ENCODE measurements around the gene TLE1.

TLE1 gene

DNA sequence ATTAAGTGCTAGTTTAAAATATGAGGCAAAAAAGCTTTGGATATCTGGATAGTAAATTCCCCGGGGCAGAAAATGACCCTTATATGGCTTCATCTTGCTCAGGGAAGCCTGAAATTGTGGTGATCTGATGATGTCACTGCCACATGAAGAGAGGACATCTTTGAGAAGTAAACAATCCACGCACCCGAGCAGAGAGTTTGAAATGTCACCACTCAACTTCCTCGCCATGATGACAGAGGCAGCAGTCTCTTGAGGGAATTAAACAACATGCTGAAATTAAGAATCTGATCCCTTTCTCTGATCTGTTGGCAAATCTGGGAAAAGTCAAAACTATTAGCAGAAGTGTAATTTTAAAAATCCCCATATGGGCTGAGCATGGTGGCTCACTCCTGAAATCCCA lies 110.0 kb downstream of the TLE1 start:
- DNase-seq (ENCODE audit: low read depth in 2 of 2, low spot score in 1 of 2): no peak

DNA sequence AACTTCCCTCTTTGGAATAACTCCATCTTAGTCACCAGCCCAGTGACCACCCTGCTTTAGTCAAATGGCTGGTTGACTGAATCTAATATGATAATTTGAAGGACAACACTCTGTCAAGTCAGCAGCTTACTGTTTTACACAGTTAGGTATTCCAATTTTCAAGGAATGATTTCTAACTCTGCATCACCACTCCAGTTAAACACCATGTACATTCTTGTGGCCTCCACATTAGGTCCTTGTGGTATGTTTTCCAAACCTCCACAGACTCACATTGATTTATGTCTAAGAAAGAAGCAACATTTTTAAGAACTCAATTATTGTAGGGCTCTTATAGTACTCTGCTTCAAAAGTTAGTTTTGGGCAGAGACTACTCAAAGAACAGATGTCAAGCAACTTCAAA lies 110.7 kb downstream of the TLE1 start:
- no peak for DNase-seq (ENCODE audit: low read depth in 2 of 2, low spot score in 1 of 2)

- no peak for DNase-seq (ENCODE audit: low read depth in 2 of 2, low spot score in 1 of 2)
Measured at GRCh38 chr9:81575956-81576355, 113.4 kb downstream of the TLE1 start.

GRCh38 chr9:81574405-81574804 lies 114.9 kb downstream of the TLE1 start:
- DNase-seq (ENCODE audit: low read depth in 2 of 2, low spot score in 1 of 2): no peak

GRCh38 chr9:81573415-81574321 lies 115.7 kb downstream of the TLE1 start:
- no peak for DNase-seq (ENCODE audit: low read depth in 2 of 2, low spot score in 1 of 2)

DNA sequence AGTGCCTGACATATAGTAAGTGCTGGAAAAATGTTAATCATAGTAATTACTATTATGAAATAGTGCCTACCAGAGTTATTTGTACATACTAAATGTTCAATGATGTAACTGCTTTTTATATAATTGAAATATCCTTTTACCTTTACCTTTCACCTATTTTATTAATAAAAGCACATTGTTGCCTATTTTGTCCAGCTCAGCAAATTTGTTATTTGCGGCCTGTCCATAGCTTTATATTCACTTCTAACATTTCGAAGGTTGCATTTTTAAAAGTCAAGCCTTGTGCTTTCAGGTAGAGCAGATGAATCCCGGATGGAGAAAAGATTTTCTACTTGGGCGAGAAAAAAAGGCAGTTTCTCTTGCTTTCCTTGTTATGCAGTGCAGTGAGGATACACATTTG lies 119.3 kb downstream of the TLE1 start:
- no peak for DNase-seq (ENCODE audit: low read depth in 2 of 2, low spot score in 1 of 2)

DNA sequence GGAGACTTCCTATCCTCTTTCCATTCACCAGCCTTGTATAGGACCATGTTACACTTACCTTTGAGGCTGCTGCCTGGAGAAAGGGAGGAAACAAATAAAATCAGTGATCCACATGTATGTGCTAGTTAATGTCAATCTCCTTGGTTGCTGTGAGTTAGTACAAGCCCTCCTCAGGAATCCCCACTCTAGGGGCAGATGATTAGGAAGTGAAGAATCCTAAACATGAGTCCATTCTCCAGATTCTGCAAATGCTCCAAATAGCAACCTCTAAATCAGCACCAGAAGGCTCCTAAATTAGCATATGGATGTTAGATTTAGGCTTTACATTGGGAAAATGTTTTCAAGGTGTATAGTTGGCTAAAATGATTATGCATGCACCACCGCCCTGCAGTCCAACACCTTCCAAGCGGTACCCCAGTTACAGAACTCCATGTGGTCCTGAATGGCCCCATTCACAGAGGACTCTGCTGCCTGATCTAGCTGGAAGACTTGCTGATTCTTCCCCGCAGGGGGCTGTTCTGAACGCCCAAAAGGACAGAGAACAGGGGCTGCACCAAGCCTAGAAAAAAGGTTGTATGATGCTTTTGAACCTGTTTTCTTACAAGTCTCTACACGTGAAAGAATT lies 123.2 kb downstream of the TLE1 start:
- DNase-seq (ENCODE audit: low read depth in 2 of 2, low spot score in 1 of 2): no peak

DNA sequence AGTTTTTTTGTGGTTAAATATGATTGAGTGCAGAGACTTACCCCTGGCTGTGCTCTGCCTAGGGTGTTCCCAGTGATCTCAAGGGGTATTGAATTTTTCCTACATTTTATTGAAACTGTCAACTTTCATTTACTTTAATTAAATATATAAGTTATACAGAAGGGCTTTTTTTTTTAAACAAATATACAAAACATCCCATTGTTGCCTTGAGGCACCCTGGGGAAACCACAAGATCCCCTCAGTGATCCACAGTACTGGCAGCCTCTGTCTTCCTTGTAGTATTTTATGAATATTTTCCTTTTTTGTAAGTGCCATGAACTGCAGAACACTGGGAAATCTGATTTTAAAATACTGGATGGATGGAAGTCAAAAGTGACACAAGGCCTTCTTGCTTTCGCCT lies 123.7 kb downstream of the TLE1 start:
- no peak for DNase-seq (ENCODE audit: low read depth in 2 of 2, low spot score in 1 of 2)

- no peak for DNase-seq (ENCODE audit: low read depth in 2 of 2, low spot score in 1 of 2)
Measured at GRCh38 chr9:81565144-81565543, 124.2 kb downstream of the TLE1 start.

- no peak for DNase-seq (ENCODE audit: low read depth in 2 of 2, low spot score in 1 of 2)
Measured at GRCh38 chr9:81564632-81565031, 124.7 kb downstream of the TLE1 start.

GRCh38 chr9:81563739-81564138 lies 125.6 kb downstream of the TLE1 start:
- DNase-seq (ENCODE audit: low read depth in 2 of 2, low spot score in 1 of 2): no peak

DNA sequence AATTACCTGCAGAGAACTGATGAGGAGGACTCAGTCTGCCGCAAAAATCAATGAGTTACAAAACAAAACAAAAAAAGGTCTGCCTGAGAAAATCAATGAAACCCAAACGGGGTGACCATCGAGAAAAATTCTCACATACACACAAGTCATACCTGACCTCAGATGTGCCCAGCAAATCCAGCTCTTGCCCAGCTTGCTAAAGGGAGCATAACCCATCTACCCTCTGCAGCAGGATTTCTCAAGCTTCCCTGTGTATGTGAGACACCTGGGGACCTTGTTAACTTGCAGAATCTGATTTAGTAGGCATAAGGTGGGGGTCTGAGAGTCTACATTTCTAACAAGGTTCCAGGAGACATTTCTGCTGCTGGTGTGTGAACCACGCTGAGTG lies 126.3 kb downstream of the TLE1 start:
- DNase-seq (ENCODE audit: low read depth in 2 of 2, low spot score in 1 of 2): no peak

- DNase-seq (ENCODE audit: low read depth in 2 of 2, low spot score in 1 of 2): no peak
Measured at GRCh38 chr9:81562231-81563019, 126.9 kb downstream of the TLE1 start.

DNA sequence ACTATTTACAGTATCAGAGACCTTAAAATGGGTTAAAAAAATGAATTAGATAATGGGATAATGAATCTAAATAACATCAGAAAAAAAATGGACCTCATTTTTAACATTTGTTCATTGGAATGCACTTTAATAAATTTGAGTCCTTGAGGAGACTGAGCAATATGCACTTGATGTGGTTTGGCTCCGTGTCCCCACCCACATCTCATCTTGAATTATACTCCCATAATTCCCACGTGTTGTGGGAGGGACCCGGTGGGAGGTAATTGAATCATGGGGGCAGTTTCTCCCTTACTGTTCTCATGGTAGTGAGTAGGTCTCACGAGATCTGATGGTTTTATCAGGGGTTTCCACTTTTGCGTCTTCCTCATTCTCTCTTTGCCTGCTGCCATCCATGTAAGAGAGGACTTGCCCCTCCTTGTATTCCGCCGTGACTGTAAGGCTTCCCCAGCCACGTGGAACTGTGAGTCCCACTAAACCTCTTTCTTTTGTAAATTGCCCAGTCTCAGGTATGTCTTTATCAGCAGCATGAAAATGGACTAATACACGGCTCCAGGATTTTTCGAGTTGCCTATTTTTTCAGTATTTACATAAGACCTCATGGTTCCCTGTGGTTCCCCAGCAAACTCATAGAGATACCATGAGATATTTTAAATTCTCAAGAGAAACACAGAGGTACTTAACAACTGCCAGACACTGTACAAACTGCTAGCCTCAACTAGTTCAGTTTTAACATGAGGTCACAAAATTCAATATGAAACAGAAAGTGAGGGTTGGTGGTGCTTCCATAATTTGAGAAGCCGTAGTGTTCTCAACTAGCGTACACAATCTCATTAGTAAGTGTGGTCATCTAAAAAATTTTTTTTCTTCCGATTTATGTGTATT lies 128.3 kb downstream of the TLE1 start:
- no peak for DNase-seq (ENCODE audit: low read depth in 2 of 2, low spot score in 1 of 2)

- no peak for DNase-seq (ENCODE audit: low read depth in 2 of 2, low spot score in 1 of 2)
Measured at GRCh38 chr9:81559709-81560108, 129.6 kb downstream of the TLE1 start.

DNA sequence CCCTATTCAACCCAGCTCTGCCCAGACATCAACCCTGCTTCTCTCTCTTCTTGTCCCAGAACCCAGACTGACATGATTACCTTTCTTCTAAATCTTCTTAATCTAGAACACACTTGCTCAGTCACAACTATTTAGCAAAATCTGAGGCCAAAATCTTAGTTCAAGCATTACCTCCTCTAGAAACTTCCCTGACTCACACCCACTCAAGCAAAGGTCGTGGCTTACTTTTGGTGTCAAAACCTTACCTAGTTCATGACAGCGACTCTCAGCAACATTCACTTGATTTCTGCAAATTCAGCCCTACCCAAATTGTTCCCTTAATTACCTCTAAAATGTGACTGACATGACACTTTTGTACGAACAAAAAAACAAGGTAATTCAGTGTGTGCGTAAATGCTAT lies 130.2 kb downstream of the TLE1 start:
- DNase-seq (ENCODE audit: low read depth in 2 of 2, low spot score in 1 of 2): no peak

DNA sequence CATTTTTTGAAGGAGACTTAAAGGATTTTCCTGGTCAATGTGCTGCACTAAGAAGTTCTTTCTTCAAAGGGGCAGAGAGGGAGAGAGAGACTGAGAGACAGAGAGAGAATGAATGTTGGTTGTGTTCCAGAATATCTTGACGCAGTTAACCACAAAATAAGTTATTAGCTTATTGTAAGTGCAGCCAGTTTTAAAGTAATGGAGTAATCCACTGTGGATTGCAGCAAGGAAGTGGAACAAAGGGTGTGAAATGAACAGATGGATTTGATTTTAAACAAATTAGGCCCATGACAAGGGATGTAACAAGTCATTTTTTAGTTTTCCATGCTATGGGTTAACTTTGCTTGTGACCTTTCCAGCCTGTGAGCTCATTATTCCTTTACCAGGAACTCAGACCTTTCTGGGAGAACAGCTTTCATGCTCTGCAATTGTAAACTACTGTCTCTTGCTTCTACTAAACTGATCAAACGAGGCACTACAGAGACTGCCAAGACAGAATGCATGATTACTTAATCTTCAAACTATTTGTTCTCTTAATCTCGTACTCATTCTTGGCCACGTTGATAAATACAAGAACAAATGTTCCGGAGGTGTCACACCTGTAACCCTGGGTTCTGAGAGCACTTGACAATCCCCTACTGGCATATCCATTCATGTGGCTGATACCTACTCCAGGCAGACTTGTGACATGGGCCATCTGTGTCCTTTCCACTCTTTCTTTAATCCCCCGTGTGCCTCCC lies 131.1 kb downstream of the TLE1 start:
- no peak for DNase-seq (ENCODE audit: low read depth in 2 of 2, low spot score in 1 of 2)

DNA sequence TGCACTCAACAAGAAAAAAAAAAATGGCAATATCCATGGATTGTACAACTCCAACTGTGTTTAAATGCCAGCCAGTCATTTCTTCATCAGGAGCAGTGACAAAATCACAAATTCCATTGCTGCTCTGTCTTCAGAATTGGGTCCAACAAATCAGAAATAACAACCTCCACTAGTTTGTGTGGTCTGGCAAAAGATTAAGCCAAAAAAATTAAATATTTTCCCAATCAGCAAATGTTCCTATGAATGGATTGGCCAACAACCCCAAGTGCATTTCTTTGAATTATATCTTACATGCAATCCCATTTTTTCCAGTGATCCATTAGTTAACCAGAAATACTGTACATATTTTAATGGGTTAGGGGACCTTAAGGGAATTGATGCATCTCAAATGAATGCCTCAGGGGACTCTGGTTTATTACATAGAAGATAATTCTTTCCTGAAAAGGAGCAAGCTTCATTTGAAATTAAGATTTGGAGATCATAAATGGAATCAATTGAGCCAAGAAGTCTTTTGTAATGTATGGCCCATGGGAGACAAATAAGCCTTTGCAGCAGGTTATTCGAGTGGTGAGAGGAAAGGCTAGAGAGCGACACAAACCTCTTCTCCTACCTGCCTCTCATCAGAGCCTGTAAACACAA lies 131.8 kb downstream of the TLE1 start:
- DNase-seq (ENCODE audit: low read depth in 2 of 2, low spot score in 1 of 2): no peak

- no peak for DNase-seq (ENCODE audit: low read depth in 2 of 2, low spot score in 1 of 2)
Measured at GRCh38 chr9:81556923-81557322, 132.4 kb downstream of the TLE1 start.

- DNase-seq (ENCODE audit: low read depth in 2 of 2, low spot score in 1 of 2): no peak
Measured at GRCh38 chr9:81552581-81552991, 136.8 kb downstream of the TLE1 start.
